ENCODE measurements around the gene SERPINB6. TPM values are rescaled to one million over a fixed set of nuclear protein-coding genes. Genes with fewer than 3 reads are reported as not detected.

Gene SERPINB6
- polyA plus RNA-seq, 3 donors = 117 to 208 (median 200) TPM

DNA sequence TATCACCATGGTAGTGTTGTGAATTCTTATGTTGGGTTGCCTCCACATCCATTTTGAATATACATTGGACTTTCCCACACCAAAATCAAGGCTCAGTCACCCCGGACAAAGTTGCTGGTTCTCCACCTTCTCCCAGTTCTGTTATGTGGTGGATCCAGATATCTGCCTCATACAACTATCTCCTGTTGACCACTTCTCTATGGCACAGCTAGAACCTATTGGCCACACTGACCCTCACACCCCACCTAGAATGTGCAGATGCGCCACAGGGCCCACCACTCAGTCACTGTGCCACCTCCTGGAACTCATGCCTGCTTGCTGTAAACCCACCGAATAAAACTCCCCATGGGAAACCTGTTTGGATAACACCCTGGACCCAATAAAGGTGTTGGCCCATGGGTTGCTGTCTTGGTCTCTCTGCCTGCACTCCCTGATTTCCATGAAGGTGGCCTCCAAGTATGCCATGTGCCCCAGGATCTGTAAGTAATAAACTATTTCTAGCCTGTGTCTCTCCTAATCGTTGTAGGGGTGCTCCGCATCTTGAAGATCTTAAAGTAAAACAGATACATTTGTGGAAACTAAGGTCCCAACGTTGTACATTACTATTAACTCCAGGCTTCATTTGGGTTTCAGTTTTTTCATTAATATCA lies 21.1 kb upstream of the SERPINB6 start:
- Mint-ChIP-seq H3K9me3 (peaks cover 0 to 2% (median 0%) of the 10 kb centered on the region in 7 donors), H3K4me3 (no peak overlapping the region), H3K27ac (peak overlapping the region in 1 of 7 donors; percentile 1), H3K27me3 (ENCODE audit: low read depth in 3 of 3) (peaks cover 0 to 10% (median 2%) of the 10 kb centered on the region in 3 donors), H3K36me3 (peaks cover 0 to 3% of the 10 kb centered on the region in 2 donors), H3K4me1 (peaks cover 23% of the 10 kb centered on the region)
- H3K9me3 ChIP-seq (replicated peaks in 1 of 2; ENCODE audit: control insufficient read depth in 1 of 2, insufficient read depth in 1 of 2, low read length in 2 of 2) = no peaks in the 10 kb centered on the region
- intact Hi-C loops (cut with micrococcal nuclease) = loop anchor here (10.0 kb wide), 1 partner anchor 262 kb away; the partner anchor contains the start of gene PSMG4 (in 2 of the 2)
- TF ChIP-seq, protein P1, sequence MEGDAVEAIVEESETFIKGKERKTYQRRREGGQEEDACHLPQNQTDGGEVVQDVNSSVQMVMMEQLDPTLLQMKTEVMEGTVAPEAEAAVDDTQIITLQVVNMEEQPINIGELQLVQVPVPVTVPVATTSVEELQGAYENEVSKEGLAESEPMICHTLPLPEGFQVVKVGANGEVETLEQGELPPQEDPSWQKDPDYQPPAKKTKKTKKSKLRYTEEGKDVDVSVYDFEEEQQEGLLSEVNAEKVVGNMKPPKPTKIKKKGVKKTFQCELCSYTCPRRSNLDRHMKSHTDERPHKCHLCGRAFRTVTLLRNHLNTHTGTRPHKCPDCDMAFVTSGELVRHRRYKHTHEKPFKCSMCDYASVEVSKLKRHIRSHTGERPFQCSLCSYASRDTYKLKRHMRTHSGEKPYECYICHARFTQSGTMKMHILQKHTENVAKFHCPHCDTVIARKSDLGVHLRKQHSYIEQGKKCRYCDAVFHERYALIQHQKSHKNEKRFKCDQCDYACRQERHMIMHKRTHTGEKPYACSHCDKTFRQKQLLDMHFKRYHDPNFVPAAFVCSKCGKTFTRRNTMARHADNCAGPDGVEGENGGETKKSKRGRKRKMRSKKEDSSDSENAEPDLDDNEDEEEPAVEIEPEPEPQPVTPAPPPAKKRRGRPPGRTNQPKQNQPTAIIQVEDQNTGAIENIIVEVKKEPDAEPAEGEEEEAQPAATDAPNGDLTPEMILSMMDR (IDR thresholded peaks at IDR 0.05) = no peak
- H3K4me3 ChIP-seq (replicated peaks in 1 of 3; ENCODE audit: low read depth in 2 of 3, low read length in 3 of 3) = no peak overlapping the region
- no peak overlapping the region for H2AFZ ChIP-seq (ENCODE audit: insufficient read depth, low read depth, low read length, poor library complexity, severe bottlenecking)
- no peak for DNase-seq
- no peak overlapping the region for H3K27ac ChIP-seq (ENCODE audit: low read depth in 1 of 2, low read length in 2 of 2)
- H3K4me2 ChIP-seq (replicated peaks; ENCODE audit: extremely low read depth, low read length, poor library complexity, severe bottlenecking) = no peak overlapping the region
- peaks cover 19 to 29% of the 10 kb centered on the region in 2 donors for H3K4me1 ChIP-seq (ENCODE audit: control insufficient read depth in 1 of 2, insufficient read depth in 2 of 2, low read length in 2 of 2)
- WGBS (ENCODE audit: insufficient coverage) = 100% methylated on average over 2 of the region's 6 CpGs
- H3K36me3 ChIP-seq (replicated peaks in 1 of 2; ENCODE audit: control insufficient read depth in 1 of 2, insufficient read depth in 2 of 2, low read length in 2 of 2) = no peaks in the 10 kb centered on the region
- H3K9ac ChIP-seq (ENCODE audit: insufficient read depth, low read length, poor library complexity, severe bottlenecking) = no peak overlapping the region
- H3K27me3 ChIP-seq (ENCODE audit: control insufficient read depth in 2 of 2, insufficient read depth in 2 of 2, low read length in 2 of 2) = no peaks in the 10 kb centered on the region
- peaks cover 8% of the 10 kb centered on the region for H3K79me2 ChIP-seq (ENCODE audit: insufficient read depth, low read length)
- no peaks in the 10 kb centered on the region for H4K20me1 ChIP-seq (ENCODE audit: insufficient read depth, low read length)

DNA sequence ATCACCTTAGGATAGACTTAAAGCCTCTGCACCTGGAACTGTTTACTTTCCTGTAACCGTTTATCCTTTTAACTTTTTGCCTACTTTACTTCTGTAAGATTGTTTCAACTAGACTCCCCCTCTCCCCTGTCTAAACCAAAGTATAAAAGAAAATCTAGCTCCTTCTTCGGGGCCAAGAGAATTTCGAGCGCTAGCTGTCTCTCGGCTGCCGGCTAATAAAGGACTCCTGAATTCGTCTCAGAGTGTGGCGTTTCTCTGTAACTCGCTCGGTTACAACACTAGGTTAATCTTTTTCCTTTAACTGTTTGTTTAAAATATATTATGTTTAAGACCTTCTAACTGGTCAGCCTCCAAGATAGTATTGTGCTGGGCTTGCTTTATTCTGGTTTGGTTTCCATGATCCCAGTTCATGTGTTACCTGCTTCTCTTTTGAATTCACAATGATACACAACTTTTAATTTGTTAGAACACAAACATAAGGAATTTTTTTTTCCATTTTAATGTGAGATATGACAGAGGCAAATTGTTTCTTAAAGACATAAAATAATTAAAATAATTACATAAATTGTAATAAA lies 19.7 kb upstream of the SERPINB6 start:
- H3K79me2 ChIP-seq (ENCODE audit: insufficient read depth, low read length) = peaks cover 8% of the 10 kb centered on the region
- peak overlapping the region; percentile 80 to 100 (median 96) for H3K4me3 ChIP-seq (replicated peaks in 1 of 3; ENCODE audit: low read depth in 2 of 3, low read length in 3 of 3)
- Mint-ChIP-seq H3K4me3 (peak overlapping the region; percentile 89 to 98), H3K27ac (peak overlapping the region in 6 of 7 donors; percentile 27 to 99 (median 97)), H3K9me3 (peaks cover 0 to 2% (median 0%) of the 10 kb centered on the region in 7 donors), H3K36me3 (peaks cover 0 to 3% of the 10 kb centered on the region in 2 donors), H3K27me3 (ENCODE audit: low read depth in 3 of 3) (peaks cover 0 to 7% (median 2%) of the 10 kb centered on the region in 3 donors), H3K4me1 (peaks cover 25% of the 10 kb centered on the region)
- intact Hi-C loops (cut with micrococcal nuclease) = loop anchor here (10.0 kb wide), 1 partner anchor 264 kb away; the partner anchor contains the start of gene PSMG4 (in 2 of the 2)
- no peaks in the 10 kb centered on the region for H3K9me3 ChIP-seq (replicated peaks in 1 of 2; ENCODE audit: control insufficient read depth in 1 of 2, insufficient read depth in 1 of 2, low read length in 2 of 2)
- no peaks in the 10 kb centered on the region for H3K36me3 ChIP-seq (replicated peaks in 1 of 2; ENCODE audit: control insufficient read depth in 1 of 2, insufficient read depth in 2 of 2, low read length in 2 of 2)
- peak overlapping the region; percentile 87 for H3K9ac ChIP-seq (ENCODE audit: insufficient read depth, low read length, poor library complexity, severe bottlenecking)
- no peaks in the 10 kb centered on the region for H4K20me1 ChIP-seq (ENCODE audit: insufficient read depth, low read length)
- TF ChIP-seq, protein P1 (IDR thresholded peaks at IDR 0.05) = no peak
- H3K27me3 ChIP-seq (ENCODE audit: control insufficient read depth in 2 of 2, insufficient read depth in 2 of 2, low read length in 2 of 2) = no peaks in the 10 kb centered on the region
- H3K27ac ChIP-seq (ENCODE audit: low read depth in 1 of 2, low read length in 2 of 2) = peak overlapping the region in 1 of 2 donors; percentile 94
- peaks cover 19 to 32% of the 10 kb centered on the region in 2 donors for H3K4me1 ChIP-seq (ENCODE audit: control insufficient read depth in 1 of 2, insufficient read depth in 2 of 2, low read length in 2 of 2)
- peak overlapping the region; percentile 88 for H3K4me2 ChIP-seq (replicated peaks; ENCODE audit: extremely low read depth, low read length, poor library complexity, severe bottlenecking)
- H2AFZ ChIP-seq (ENCODE audit: insufficient read depth, low read depth, low read length, poor library complexity, severe bottlenecking) = peak overlapping the region; percentile 98
- DNase-seq = no peak
- WGBS (ENCODE audit: insufficient coverage) = 0% methylated on average over 6 of the region's 10 CpGs

All from CD14-positive monocyte (primary cell).